Colon (tissue), 2 donors: ENCODE results near the gene ADGRG1.
"Not testable (repeated sequence)": the region's sequence is repeated elsewhere in the genome, so short reads cannot be mapped to it uniquely, and the experiment has no call there.

Experiments
- FAIRE-seq: peaks from 2 replicates; lab custom pipeline; 2012; peaks lifted over from hg19 to GRCh38; lab: Jason Lieb, UNC
- donor health status: control.
- donor health status: control.

Gene ADGRG1

GRCh38 chr16:57666353-57667047 lies 38.1 kb downstream of the ADGRG1 start:
- no peak for FAIRE-seq

- FAIRE-seq = no peak
These were observed 38.7 kb downstream of the ADGRG1 start for GRCh38 chr16:57667048-57667525.

GRCh38 chr16:57667526-57668262 lies 39.3 kb downstream of the ADGRG1 start:
- FAIRE-seq = no peak

- no peak for FAIRE-seq
These were observed 39.8 kb downstream of the ADGRG1 start, which contains the start of gene ADGRG3 for GRCh38 chr16:57668263-57668571. Gene ADGRG3, plus strand, starts transcription at chr16:57668306. Its CDS starts 42 bp downstream, at chr16:57668348.

DNA sequence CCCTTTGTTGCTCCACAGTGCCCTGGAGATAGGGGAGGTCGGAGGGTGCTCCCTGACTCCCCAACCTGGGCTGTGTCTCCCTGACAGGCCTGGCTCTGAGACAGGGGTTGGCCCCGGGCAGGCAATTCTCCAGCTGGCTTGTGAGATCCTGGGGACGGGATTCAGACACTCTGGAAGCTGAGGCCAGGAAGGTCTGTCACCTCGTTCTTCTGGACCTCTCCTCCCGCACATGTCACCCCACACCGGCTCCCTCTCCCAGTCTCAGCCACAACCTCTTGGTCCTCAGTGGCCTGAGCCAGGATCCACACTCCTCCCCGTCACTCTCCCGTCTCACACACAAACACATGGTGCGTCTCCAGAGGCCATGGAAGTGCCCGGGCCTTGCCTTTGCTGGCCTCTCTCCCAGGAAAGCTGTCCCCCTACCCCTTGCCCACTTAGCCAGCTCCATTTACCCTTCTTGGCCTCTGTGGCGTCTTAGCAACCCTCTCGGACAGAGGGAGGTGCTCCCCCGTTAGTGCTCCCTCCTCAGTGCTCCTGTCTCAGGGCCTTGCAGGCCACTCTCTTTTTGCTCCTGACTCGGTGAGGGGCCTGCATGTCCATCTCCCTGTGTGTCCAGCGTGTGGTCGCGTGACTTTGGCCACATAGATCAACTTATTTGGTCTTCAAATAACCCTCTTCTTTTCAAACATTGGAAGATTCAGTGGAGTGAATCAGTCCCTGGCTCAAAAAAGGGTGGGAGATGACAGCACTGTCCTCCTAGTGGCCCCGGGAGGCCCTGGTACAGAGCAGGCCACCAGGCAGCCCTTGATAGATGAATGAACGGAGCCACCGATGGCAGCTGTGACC lies 40.4 kb downstream of the ADGRG1 start:
- FAIRE-seq = no peak

DNA sequence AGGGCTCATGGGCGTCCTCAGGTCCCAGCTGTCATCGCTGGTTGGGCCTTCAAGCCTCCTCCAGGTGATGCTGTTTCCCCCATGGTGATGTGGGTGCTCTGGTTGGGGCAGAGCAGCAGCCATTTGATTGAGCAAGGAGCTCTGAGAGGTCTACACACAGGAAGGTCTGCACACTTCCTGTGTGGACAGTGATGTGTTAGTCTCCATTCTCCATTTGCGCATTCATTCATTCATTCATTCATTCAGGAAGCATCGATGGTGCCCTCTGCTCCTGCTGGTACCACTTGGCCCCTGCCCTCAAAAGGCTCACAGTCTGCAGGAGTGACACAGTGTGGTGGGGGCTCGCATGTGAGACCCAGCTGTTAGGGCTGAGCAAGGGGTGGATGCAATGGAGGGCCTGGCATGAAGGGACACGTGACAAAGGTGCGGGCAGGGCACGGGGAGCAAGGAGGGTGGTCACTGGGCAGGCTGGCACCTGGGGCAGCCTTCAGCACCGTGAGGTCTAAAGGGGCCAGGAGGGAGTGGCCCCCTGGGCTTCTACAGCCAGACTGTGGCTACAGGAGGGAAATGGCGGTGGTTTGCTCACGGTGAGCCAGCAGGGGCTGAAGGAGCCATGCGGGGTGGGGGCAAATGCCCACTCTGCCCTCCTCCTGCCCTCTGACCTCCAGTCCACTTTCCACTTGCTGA lies 41.2 kb downstream of the ADGRG1 start:
- no peak for FAIRE-seq

GRCh38 chr16:57670196-57670595 lies 41.8 kb downstream of the ADGRG1 start:
- FAIRE-seq = no peak

DNA sequence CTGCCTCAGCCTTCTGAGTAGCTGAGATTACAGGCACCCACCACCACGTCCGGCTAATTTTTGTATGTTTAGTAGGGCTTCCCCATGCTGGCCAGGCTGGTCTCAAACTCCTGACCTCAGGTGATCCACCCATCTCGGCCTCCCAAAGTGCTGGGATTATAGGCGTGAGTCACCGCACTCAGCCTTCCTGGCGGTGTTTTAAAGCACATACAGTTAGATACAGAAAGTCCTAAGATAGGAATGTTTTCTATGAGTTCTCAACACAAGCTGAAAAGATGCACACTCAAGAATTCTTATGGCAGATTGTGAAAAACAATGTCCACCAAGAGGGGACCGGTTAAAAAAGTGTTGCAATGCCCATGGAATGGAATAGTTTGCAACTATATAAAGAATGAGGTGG lies 43.0 kb downstream of the ADGRG1 start:
- FAIRE-seq = not testable (repeated sequence)

GRCh38 chr16:57672416-57672815 lies 44.0 kb downstream of the ADGRG1 start:
- FAIRE-seq = no peak

DNA sequence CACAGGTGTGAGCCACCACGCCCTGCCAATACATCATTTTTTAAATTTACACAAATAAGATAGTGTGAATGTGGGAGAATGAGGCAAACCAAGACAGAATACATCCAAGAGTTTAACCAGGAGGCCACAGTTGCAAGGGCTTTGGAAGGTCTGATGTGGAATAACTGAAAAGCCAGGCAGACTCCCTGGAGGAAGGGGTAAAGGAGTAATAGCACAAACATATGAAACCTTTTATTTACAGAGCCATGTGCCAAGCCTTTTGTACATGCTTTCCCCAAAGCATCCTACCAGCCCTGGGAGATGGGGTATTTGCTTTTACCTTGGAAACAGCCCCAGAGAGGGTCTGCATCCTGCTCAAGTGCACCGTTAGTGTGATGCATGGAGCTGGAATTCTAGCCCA lies 44.4 kb downstream of the ADGRG1 start:
- FAIRE-seq = no peak

DNA sequence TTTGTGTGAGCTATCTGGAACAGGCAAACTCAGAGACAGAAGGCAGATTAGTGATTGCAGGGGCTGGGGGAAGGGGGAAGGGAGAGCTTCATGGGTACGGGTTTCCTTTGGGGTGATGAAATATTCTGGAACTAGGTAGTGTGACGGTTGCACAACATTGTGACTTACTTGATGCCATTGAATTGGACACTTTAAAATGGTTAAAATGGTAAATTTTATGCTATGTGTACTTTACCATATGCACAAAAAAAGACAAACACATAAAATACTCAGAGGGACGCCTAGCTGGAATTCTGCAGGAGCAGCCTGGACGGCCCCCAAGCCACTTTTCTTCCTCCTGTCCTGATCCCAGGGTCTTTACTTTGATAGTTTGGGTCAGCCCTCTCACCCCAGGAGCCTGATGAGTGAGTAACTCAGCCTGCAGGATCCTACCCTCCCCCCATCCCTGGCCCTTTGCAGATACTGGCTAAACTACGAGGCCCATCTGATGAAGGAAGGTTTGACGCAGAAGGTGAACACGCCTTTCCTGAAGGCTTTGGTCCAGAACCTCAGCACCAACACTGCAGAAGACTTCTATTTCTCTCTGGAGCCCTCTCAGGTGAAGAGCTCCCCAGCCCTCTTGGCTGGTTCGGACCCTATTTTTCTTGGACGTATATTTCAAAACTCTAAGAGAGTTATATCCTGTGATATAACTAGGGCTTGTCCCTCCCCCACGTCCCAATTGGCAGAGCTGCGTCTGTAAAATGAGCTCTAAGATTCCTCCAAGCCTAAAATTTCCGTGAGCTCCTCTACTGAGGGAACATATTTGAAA lies 47.5 kb downstream of the ADGRG1 start:
- FAIRE-seq = no peak

DNA sequence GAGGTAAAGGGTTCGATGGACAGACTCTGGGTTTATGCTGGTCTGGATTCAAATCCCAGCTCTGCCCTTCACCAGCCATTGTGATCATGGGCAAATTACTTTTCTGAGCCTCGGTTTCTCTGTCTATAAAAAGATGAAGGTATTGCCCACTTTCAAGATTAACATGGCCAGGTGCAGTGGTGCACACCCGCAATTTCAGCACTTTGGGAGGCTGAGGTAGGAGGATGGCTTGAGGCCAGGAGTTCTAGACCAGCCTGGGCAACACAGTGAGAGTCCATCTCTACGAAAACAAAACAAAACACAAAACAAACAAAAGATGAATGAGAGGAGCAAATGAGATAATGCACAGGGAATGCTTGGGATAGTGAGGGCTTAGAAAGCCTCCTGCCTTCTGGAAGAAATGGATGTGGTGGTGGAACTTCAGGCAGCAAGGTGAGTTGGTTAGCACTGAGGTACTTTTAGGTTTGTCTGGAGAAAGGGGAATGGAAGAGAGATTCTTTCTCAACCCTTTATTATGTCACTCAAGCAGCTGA lies 48.2 kb downstream of the ADGRG1 start:
- no peak for FAIRE-seq

DNA sequence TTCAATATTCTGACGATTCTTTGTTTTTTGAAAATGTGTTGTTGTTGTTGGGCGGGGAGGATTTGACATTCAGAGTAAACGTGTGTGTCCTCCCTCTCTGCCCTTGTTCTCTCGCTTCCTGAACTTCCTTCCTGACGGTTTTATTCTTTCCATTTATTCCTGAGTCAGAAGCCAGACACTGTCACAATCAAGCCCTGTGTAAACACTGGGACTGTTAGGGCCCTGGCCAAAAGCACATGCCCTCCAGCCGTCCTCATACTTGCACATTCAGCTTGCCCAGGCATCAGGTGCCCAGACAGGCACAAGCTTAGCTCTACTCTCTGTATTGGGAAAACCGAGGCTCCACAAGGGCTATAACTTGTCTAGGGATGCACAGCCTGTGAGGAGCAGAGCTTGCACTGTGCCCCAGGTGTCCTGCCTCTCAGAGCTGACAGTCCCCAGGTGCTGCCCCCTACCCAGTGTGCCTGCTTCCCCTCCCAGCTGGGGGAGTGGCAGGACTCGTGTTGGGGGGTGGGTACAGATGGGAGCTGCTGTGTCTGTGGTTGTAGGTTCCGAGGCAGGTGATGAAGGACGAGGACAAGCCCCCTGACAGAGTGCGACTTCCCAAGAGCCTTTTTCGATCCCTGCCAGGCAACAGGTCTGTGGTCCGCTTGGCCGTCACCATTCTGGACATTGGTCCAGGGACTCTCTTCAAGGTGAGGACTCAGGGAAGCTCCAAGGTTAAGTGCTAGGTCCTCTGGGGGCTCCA lies 49.4 kb downstream of the ADGRG1 start:
- FAIRE-seq = no peak

- no peak for FAIRE-seq
These were observed 50.6 kb downstream of the ADGRG1 start for GRCh38 chr16:57679016-57679415.

DNA sequence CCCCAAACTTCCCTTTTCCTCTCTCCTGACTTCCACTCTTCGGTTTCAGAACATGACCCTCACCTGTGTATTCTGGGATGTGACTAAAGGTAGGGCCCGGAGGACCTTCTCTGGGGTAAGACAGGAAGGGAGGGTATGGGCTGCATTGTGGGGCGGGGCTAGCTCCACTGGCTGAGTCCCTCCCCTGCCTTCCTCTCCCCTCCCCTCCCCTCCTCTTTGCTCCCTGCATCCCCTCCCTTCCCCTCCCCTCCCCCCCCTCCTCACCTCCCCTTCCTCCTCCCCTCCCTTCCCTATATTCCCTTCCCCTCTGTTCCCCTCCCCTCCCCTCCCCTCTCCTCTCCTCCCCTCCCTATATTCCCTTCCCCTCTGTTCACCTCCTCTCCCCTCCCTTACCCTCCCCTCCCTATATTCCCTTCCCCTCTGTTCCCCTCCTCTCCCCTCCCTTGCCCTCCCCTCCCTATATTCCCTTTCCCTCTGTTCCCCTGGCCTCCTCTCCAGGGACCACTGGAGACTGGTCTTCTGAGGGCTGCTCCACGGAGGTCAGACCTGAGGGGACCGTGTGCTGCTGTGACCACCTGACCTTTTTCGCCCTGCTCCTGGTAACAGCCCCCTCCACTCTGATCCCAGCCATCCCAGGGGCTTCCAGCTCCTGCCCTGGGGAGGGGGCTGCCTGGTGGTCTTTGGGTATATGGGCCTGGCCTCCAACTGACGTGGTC lies 51.5 kb downstream of the ADGRG1 start:
- no peak for FAIRE-seq

- FAIRE-seq = no peak
These were observed 52.5 kb downstream of the ADGRG1 start for GRCh38 chr16:57680842-57681375.

- FAIRE-seq = no peak
These were observed 53.7 kb downstream of the ADGRG1 start for GRCh38 chr16:57681950-57682728.

DNA sequence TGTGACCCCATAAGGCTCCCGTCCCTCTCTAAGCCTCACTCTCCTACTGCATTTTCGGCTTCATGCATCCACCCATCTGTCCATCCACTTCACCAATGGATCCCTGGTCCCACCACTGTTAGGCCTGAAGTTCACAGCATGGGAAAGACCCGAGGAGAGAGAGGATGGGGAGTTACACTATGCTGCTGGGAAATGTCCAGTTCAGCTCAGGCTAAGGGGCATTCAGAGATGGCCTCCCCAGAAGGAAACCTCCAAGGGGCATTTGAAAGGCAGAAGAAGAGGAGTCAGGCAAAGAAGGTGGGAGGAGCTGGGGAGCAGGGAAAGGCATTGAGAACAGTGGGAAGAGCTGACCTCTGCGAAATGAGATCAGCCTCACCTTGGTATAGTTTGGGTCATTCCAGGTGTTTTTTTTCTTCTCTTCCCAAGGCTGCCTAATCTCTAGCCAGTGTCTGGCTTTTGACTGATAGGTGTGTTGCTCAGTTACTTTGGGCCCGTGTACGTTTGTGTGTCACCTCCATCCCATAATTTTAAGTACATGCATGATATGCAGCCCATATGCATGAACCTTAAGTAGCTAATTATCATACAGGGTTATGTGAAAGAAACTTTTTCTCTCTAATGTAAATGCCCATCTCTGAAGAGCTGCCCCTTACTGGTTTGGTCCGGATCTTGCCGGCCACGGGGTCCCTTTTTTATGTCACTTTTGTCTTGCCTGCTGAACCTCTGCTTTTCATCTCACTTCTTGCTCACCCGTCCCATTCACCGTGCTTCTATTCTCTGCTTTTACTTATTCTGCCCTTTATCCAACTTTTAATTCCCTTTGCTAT lies 54.6 kb downstream of the ADGRG1 start:
- no peak for FAIRE-seq
